GM06990 (cell line): ENCODE data around the gene DSCAM.

Source experiments
- DNase-seq: peaks from one replicate; pipeline ENCODE4 v3.0.0-alpha.2; 2011; ENCODE audit not compliant: insufficient read length; ENCODE audit errors: extremely low read depth
- H3K27me3 ChIP-seq: replicated peaks from 2 replicates; pipeline ENCODE4 v1.6.0; 2011; ENCODE audit warnings: low read length; ENCODE audit not compliant: control insufficient read depth, insufficient read depth
- H3K36me3 ChIP-seq: 2 replicates; pipeline ENCODE4 v1.5.1; 2011; ENCODE audit warnings: low read length; ENCODE audit not compliant: control insufficient read depth, insufficient read depth
- H3K4me3 ChIP-seq: replicated peaks from 2 replicates; pipeline ENCODE4 v1.5.1; 2011; ENCODE audit warnings: low read depth, mild to moderate bottlenecking, control low read depth, low read length
- CTCF ChIP-seq: IDR thresholded peaks from 2 replicates; pipeline ENCODE4 v1.5.1; 2011; ENCODE audit warnings: low read length, control low read depth, mild to moderate bottlenecking, inconsistent platforms; ENCODE audit not compliant: insufficient read depth, poor library complexity, severe bottlenecking

Gene DSCAM

GRCh38 chr21:40567501-40567900 lies 279.5 kb downstream of the DSCAM start:
- TF ChIP-seq CTCF = no peak
- no peaks in the 10 kb centered on the region for H3K27me3 ChIP-seq
- no peak overlapping the region for H3K4me3 ChIP-seq
- DNase-seq = no peak
- no peaks in the 10 kb centered on the region for H3K36me3 ChIP-seq

- Histone ChIP-seq H3K27me3 (no peaks in the 10 kb centered on the region), H3K36me3 (no peaks in the 10 kb centered on the region), H3K4me3 (no peak overlapping the region)
- no peak for DNase-seq
- TF ChIP-seq CTCF = no peak
Measured at GRCh38 chr21:40566486-40566885, 280.5 kb downstream of the DSCAM start.

GRCh38 chr21:40564318-40564717 lies 282.6 kb downstream of the DSCAM start:
- Histone ChIP-seq H3K4me3 (no peak overlapping the region), H3K36me3 (no peaks in the 10 kb centered on the region), H3K27me3 (no peaks in the 10 kb centered on the region)
- no peak for DNase-seq
- TF ChIP-seq CTCF = no peak

- Histone ChIP-seq H3K36me3 (no peaks in the 10 kb centered on the region), H3K4me3 (no peak overlapping the region), H3K27me3 (no peaks in the 10 kb centered on the region)
- no peak for DNase-seq
- no peak for TF ChIP-seq CTCF
Measured at GRCh38 chr21:40563900-40564299, 283.1 kb downstream of the DSCAM start.

- no peak for TF ChIP-seq CTCF
- no peaks in the 10 kb centered on the region for H3K36me3 ChIP-seq
- H3K27me3 ChIP-seq = no peaks in the 10 kb centered on the region
- DNase-seq = no peak
- no peak overlapping the region for H3K4me3 ChIP-seq
Measured at GRCh38 chr21:40562242-40563002, 284.5 kb downstream of the DSCAM start.

- no peaks in the 10 kb centered on the region for H3K27me3 ChIP-seq
- TF ChIP-seq CTCF = no peak
- no peak overlapping the region for H3K4me3 ChIP-seq
- DNase-seq = no peak
- H3K36me3 ChIP-seq = no peaks in the 10 kb centered on the region
Measured at GRCh38 chr21:40556442-40556968, 290.5 kb downstream of the DSCAM start.
